ENCODE measurements around the gene NELFE. TPM values are rescaled to one million over a fixed set of nuclear protein-coding genes. Genes with fewer than 3 reads are reported as not detected.
A peak's percentile ranks its signal among the peaks of the same experiment; 100 is the strongest.

The NELFE gene
- total and polyA plus RNA-seq, 2 of the 13 experiments (the other 11 are each of a cell fraction or from before 2014, with no cell fraction given): 51.3 to 69.8 TPM

DNA sequence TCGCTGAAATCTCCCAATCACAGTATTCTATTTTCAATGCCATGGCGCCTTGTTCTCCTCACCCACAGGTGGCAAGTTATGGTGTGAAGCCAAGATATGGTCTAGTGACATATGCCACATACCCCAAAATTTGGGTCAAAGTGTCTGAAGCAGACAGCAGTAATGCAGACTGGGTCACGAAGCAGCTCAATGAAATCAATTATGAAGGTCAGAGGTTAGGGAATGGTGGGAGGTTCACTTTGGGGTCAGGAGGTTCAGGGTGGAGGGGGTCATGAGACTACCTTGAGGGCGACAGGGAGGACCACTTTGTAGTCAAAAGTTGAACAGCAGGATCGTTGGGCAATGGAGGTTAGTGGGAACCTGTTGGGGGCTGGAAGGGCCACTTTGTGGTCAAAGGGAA lies 10.5 kb downstream of the NELFE start (continued):
- peak; percentile 37 for TF ChIP-seq PCBP2 (optimal IDR thresholded peaks at IDR 0.05; ENCODE audit: low read depth, low read length, poor library complexity, severe bottlenecking)
- peak; percentile 33 for TF ChIP-seq RARA (CRISPR knock-in tag; IDR thresholded peaks at IDR 0.05)
- no peak for TF ChIP-seq HOXD1 (CRISPR knock-in tag; IDR thresholded peaks at IDR 0.05)
- TF ChIP-seq, protein P1, sequence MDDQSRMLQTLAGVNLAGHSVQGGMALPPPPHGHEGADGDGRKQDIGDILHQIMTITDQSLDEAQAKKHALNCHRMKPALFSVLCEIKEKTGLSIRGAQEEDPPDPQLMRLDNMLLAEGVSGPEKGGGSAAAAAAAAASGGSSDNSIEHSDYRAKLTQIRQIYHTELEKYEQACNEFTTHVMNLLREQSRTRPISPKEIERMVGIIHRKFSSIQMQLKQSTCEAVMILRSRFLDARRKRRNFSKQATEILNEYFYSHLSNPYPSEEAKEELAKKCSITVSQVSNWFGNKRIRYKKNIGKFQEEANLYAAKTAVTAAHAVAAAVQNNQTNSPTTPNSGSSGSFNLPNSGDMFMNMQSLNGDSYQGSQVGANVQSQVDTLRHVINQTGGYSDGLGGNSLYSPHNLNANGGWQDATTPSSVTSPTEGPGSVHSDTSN (CRISPR knock-in tag; IDR thresholded peaks at IDR 0.05; ENCODE audit: borderline replicate concordance): no peak

GRCh38 chr6:31947864-31948263 lies 10.9 kb downstream of the NELFE start:
- Histone ChIP-seq H4K20me1 (ENCODE audit: insufficient read depth, low read length) (no peaks in the 10 kb centered on the region), H3K27me3 (ENCODE audit: control insufficient read depth in 1 of 2, insufficient read depth in 2 of 2, low read length in 2 of 2) (no peaks in the 10 kb centered on the region; a peak in 1 of 5 replicates), H2AFZ (ENCODE audit: low read length) (no peak overlapping the region), H3K9me3 (ENCODE audit: low read length) (no peaks in the 10 kb centered on the region), H3K4me2 (ENCODE audit: low read depth, low read length) (peak overlapping the region; percentile 98), H3K36me3 (replicated peaks in 1 of 2; ENCODE audit: control insufficient read depth in 1 of 2, insufficient read depth in 2 of 2, low read length in 2 of 2) (peaks cover 21 to 74% of the 10 kb centered on the region in 2 experiments), H3K9ac (ENCODE audit: insufficient read depth, low read depth, low read length) (peak overlapping the region; percentile 91; the same call in 1 of the 2 replicates), H3K79me2 (ENCODE audit: insufficient read depth, low read length) (peaks cover 22% of the 10 kb centered on the region), H3K4me1 (ENCODE audit: insufficient read depth, low read length) (peaks cover 71% of the 10 kb centered on the region), H3K27ac (ENCODE audit: extremely low read length, insufficient read depth, low read length) (peak overlapping the region; percentile 4), H3K4me3 (replicated peaks in 1 of 3; ENCODE audit: insufficient read depth in 1 of 3, low read depth in 2 of 3, low read length in 3 of 3) (0 out of 6 replicates have a peak overlapping the region, but pooled peaks of 1 of the 3 experiments have one; percentile 90)
- CTCF ChIA-PET (ENCODE audit: low intra/inter-chr PET ratio, low total read pairs): no interaction called here
- in situ Hi-C loops (cut with HindIII; ENCODE audit: extremely low pct_ligation_motif_present, low pct_unique_long_range_greater_than_20kb) (loop anchor here (5.0 kb wide), 1 partner anchor 46 kb away; the partner anchor contains the start of gene ZBTB12), intact Hi-C loops (cut with micrococcal nuclease; ENCODE audit: unreplicated experiment) (no loop called here)
- no TSS peak for BruUV-seq (replicated peaks)
- POLR2A ChIA-PET: interaction anchor here (1.4 to 6.3 kb wide), 3 partner anchors 19 to 50 kb away, joined by 5 to 69 read pairs (median 6); partner anchors contain the start of gene ZBTB12
- no peak for ATAC-seq
- WGBS (ENCODE audit: low lambda C conversion rate): 100% methylated on average over 4 of the region's 4 CpGs
- no peak for DNase-seq (ENCODE audit: low spot score)
- FAIRE-seq: no peak
- TF ChIP-seq TP53 (CRISPR knock-in tag; conservative IDR thresholded peaks at IDR 0.05): no peak
- 0 out of 2 replicates have a peak, but pooled peaks have one; percentile 16 for TF ChIP-seq ZNF550 (CRISPR knock-in tag; IDR thresholded peaks at IDR 0.05; ENCODE audit: borderline replicate concordance)
- no peak for TF ChIP-seq BCL3 (CRISPR knock-in tag; IDR thresholded peaks at IDR 0.05)
- TF ChIP-seq, protein P2, sequence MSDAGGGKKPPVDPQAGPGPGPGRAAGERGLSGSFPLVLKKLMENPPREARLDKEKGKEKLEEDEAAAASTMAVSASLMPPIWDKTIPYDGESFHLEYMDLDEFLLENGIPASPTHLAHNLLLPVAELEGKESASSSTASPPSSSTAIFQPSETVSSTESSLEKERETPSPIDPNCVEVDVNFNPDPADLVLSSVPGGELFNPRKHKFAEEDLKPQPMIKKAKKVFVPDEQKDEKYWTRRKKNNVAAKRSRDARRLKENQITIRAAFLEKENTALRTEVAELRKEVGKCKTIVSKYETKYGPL (CRISPR knock-in tag; IDR thresholded peaks at IDR 0.05): no peak
- no peak for TF ChIP-seq ZNF672 (CRISPR knock-in tag; IDR thresholded peaks at IDR 0.05)
- no peak for TF ChIP-seq ZNF142 (CRISPR knock-in tag; IDR thresholded peaks at IDR 0.05)
- TF ChIP-seq ZNF34 (CRISPR knock-in tag; IDR thresholded peaks at IDR 0.05; ENCODE audit: borderline replicate concordance): 0 out of 2 replicates have a peak, but pooled peaks have one; percentile 4
- TF ChIP-seq ZNF598 (CRISPR knock-in tag; IDR thresholded peaks at IDR 0.05; ENCODE audit: borderline replicate concordance): 0 out of 2 replicates have a peak, but pooled peaks have one; percentile 27
- TF ChIP-seq ZFP36L1 (CRISPR knock-in tag; IDR thresholded peaks at IDR 0.05): no peak
- no peak for TF ChIP-seq YEATS2 (CRISPR knock-in tag; IDR thresholded peaks at IDR 0.05; ENCODE audit: borderline replicate concordance)
